Osteoblast (primary cell): ENCODE data around the gene SLC8A2. TPM values are rescaled to one million over a fixed set of nuclear protein-coding genes. Genes with fewer than 3 reads are reported as not detected.

Source experiments
- DNase-seq: peaks from one replicate; pipeline ENCODE4 v3.0.0; 2011; ENCODE audit warnings: low spot score, mixed read lengths; ENCODE audit not compliant: insufficient read length; ENCODE audit errors: missing footprints
- H2AFZ ChIP-seq: 2 replicates; pipeline ENCODE4 v1.6.0; 2011; ENCODE audit warnings: mild to moderate bottlenecking, low read length
- H3K27ac ChIP-seq: 2 replicates; pipeline ENCODE4 v1.5.1; 2011; ENCODE audit warnings: mild to moderate bottlenecking, low read depth, low read length, moderate library complexity
- H3K27me3 ChIP-seq: 2 replicates; pipeline ENCODE4 v1.6.0; 2012; ENCODE audit warnings: mild to moderate bottlenecking, control low read depth, inconsistent platforms, low read length, moderate library complexity; ENCODE audit not compliant: insufficient read depth
- H3K36me3 ChIP-seq: 2 replicates; pipeline ENCODE4 v1.5.1; 2011; ENCODE audit warnings: mild to moderate bottlenecking, low read length, control low read depth, moderate library complexity; ENCODE audit not compliant: insufficient read depth
- H3K4me1 ChIP-seq: 2 replicates; pipeline ENCODE4 v1.5.1; 2011; ENCODE audit warnings: mild to moderate bottlenecking, low read length, control low read depth, moderate library complexity; ENCODE audit not compliant: insufficient read depth
- H3K4me2 ChIP-seq: 2 replicates; pipeline ENCODE4 v1.6.0; 2011; ENCODE audit warnings: mild to moderate bottlenecking, low read length; ENCODE audit not compliant: insufficient read depth
- H3K4me3 ChIP-seq: fragments of 200-600 bp; sonication (generic); 3 replicates; pipeline ENCODE4 v1.5.1; 2012; ENCODE audit warnings: mild to moderate bottlenecking, low read length, inconsistent platforms; ENCODE audit not compliant: insufficient read depth
- H3K79me2 ChIP-seq: 2 replicates; pipeline ENCODE4 v1.6.0; 2012; ENCODE audit warnings: mild to moderate bottlenecking, low read length, control low read depth, inconsistent platforms; ENCODE audit not compliant: insufficient read depth
- H3K9me3 ChIP-seq: 2 replicates; pipeline ENCODE4 v1.5.1; 2011; ENCODE audit warnings: low read depth, low read length, control low read depth
- H4K20me1 ChIP-seq: 2 replicates; pipeline ENCODE4 v1.6.0; 2012; ENCODE audit warnings: mild to moderate bottlenecking, low read length, control low read depth; ENCODE audit not compliant: insufficient read depth
- total RNA-seq: library from RNA; depleted of rRNA; stranded (reverse); fragments of >200 nt; gene quantifications from 2 replicates; pipeline ENCODE4 v1.2.3, GENCODE V29; 2012
- TF ChIP-seq, protein P1 (sequence below): IDR thresholded peaks from 2 replicates; pipeline ENCODE4 v1.5.1; 2011; ENCODE audit warnings: mild to moderate bottlenecking, low read depth, low read length, moderate library complexity; ENCODE audit errors: extremely low read depth

Gene SLC8A2
- total RNA-seq, 1 donor = 0.36 TPM

DNA sequence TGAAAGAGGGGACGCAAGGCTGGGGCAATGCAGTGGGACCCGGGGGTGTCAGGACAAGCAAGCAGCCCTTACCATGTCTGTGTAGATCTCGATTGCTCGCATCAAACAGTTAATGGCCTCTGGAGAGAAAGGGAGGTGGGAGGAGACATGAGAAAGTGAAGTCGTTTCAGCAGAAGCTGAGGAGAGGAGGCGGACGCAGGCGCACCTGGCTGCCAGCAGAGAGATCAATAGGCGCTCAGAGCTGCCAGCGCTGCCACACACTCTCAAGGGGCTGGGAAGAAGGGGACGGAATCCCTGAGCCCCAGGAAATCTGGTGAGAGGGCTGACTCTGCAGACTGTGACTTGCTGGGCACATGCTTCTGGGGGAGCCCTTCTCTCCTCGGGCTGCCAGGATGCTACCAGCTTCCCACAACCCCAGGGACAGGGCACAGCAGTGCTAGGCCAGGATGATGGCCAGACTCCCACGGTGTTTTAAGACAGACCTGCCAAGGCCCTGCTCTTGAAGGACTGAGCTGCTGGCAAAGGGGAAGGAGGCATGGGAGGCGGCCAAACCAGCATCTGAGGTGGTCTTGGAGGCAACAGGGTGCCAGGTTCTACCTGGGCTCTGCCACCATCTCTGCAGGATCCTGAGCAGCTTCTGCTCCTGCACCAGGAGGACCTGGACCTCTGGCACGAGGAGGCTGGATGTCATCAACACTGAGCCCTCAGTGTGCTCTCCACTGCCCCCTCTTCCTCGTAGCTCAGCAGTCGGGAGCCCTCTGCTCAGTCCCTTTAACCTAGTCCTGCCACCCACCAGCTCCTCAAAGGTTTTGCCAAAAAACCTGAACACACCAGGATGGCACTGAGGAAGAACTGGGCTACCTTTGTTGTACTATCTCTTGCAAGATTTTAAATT lies 24.0 kb upstream of the SLC8A2 start:
- DNase-seq = peak; percentile 81

DNA sequence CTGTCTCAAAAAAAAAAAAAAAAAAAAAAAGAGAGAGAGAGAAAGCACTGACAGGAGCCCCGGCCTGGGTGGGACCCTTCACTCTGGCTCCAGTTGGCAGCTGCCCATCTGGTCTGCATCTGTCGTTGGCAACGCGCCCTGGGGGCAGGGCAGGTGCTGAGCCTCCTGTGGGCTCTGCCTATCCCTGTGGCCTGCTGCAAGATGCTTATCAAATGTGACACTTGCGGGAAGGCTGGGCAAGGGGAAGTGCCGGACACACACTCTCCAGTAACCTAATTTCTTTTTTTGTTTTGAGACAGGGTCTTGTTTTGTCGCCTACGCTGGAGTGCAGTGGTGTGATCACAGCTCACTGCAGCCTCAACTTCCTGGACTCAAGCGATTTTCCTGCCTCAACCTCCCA lies 23.0 kb upstream of the SLC8A2 start:
- Histone ChIP-seq H3K27ac (no peak overlapping the region), H3K27me3 (no peaks in the 10 kb centered on the region), H3K4me2 (no peak overlapping the region), H4K20me1 (peaks cover 24% of the 10 kb centered on the region), H3K4me3 (no peak overlapping the region), H3K9me3 (no peaks in the 10 kb centered on the region), H3K36me3 (peaks cover 52% of the 10 kb centered on the region), H3K79me2 (peaks cover 46% of the 10 kb centered on the region), H2AFZ (no peak overlapping the region), H3K4me1 (no peaks in the 10 kb centered on the region)
- peak; percentile 69 for DNase-seq
- TF ChIP-seq, protein P1, sequence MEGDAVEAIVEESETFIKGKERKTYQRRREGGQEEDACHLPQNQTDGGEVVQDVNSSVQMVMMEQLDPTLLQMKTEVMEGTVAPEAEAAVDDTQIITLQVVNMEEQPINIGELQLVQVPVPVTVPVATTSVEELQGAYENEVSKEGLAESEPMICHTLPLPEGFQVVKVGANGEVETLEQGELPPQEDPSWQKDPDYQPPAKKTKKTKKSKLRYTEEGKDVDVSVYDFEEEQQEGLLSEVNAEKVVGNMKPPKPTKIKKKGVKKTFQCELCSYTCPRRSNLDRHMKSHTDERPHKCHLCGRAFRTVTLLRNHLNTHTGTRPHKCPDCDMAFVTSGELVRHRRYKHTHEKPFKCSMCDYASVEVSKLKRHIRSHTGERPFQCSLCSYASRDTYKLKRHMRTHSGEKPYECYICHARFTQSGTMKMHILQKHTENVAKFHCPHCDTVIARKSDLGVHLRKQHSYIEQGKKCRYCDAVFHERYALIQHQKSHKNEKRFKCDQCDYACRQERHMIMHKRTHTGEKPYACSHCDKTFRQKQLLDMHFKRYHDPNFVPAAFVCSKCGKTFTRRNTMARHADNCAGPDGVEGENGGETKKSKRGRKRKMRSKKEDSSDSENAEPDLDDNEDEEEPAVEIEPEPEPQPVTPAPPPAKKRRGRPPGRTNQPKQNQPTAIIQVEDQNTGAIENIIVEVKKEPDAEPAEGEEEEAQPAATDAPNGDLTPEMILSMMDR = no peak

More for the DNA sequence above, 24.0 kb upstream of the SLC8A2 start:
- Histone ChIP-seq H3K27me3 (no peaks in the 10 kb centered on the region), H4K20me1 (peaks cover 28% of the 10 kb centered on the region), H3K4me3 (no peak overlapping the region), H3K4me1 (no peaks in the 10 kb centered on the region), H3K4me2 (no peak overlapping the region), H3K9me3 (no peaks in the 10 kb centered on the region), H3K27ac (no peak overlapping the region), H3K79me2 (peaks cover 55% of the 10 kb centered on the region), H2AFZ (no peak overlapping the region), H3K36me3 (peaks cover 52% of the 10 kb centered on the region)
- TF ChIP-seq, protein P1 = no peak

DNA sequence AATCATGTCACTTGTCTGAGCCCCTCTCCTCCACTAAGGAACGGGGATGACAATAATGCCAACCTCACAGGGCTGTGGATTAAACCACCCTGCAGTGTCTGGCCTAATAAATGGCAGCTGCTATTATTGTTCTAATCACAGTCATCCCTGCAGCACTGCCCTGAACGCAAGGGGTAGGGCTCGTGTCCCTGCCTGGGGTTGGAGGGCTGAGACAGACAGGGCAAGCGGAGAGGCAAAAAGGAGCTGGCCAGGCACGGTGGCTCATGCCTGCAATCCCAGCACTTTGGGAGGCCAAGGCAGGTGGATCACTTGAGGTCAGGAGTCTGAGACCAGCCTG lies 22.5 kb upstream of the SLC8A2 start:
- Histone ChIP-seq H3K79me2 (peaks cover 41% of the 10 kb centered on the region), H4K20me1 (peaks cover 18% of the 10 kb centered on the region), H3K4me3 (no peak overlapping the region), H3K4me2 (no peak overlapping the region), H3K9me3 (no peaks in the 10 kb centered on the region), H3K36me3 (peaks cover 51% of the 10 kb centered on the region), H2AFZ (no peak overlapping the region), H3K27ac (no peak overlapping the region), H3K27me3 (no peaks in the 10 kb centered on the region), H3K4me1 (no peaks in the 10 kb centered on the region)
- TF ChIP-seq, protein P1 = no peak
- DNase-seq = no peak

DNA sequence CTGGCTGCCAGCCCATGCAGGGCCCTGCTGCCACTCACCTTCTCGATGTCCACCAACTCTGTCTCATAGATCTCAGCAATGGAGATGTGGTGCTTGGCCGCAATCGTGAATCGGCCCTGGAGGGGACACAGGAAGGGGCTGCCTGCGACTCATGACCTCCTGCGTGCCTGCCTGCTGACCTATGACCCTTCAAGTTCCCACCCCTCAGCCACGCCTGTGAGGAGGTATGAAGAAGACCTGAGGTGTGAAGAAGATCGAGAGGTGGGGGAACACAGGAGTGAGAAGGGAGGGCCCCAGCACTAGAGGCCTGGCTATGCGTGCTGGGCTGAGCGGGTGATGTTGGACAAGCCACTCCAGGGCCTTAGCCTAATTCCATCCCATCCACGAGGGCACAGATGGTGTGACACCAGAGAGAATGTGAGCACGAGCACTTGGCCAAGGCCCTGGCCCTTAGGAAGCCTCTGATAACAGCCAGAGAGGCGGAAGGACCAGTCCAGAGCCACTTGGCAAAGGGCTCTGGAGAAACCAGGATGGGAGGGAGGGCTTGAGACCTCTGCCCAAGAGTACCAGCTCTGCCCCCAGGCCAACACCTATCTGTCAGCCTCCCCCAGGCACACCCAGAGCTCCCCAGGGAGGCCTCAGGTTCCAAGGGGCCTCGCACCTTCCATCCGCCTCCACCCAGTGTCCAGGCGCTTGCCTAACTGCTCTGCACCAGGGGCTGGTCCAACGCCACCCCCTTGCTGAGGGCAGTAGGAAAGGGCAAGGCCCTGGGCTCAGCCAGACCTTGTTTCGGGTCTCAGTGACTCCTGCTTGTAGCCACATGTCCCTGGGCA lies 21.9 kb upstream of the SLC8A2 start:
- Histone ChIP-seq H3K4me2 (no peak overlapping the region), H3K36me3 (peaks cover 52% of the 10 kb centered on the region), H3K9me3 (no peaks in the 10 kb centered on the region), H3K27me3 (no peaks in the 10 kb centered on the region), H3K4me1 (no peaks in the 10 kb centered on the region), H2AFZ (no peak overlapping the region), H3K4me3 (no peak overlapping the region), H3K79me2 (peaks cover 35% of the 10 kb centered on the region), H4K20me1 (peaks cover 13% of the 10 kb centered on the region), H3K27ac (no peak overlapping the region)
- TF ChIP-seq, protein P1 = no peak
- peak; percentile 59 for DNase-seq
